Left lung (tissue), 10 donors: ENCODE results near the gene SCNN1B. TPM values are rescaled to one million over a fixed set of nuclear protein-coding genes. Genes with fewer than 3 reads are reported as not detected.
A peak's percentile ranks its signal among the peaks of the same experiment; 100 is the strongest.

Experiments used
- ATAC-seq: fragments of 200-7000 bp; cut with Tn5 transposase; one replicate; pipeline ENCODE4 v1.9.1; 2020; ENCODE audit warnings: moderate library complexity
- DNase-seq, 4 donors: peaks; one replicate each; pipeline ENCODE4 v3.0.0-alpha.2; 2013 to 2020
- H3K27ac ChIP-seq, 2 donors: fragments of 200-600 bp; sonication (generic) in 1 of 2; one replicate each; pipeline versions ENCODE4 v1.5.0 to v1.8.0; 2020 to 2021
- H3K27me3 ChIP-seq, 2 donors: fragments of 200-600 bp; sonication (generic) in 1 of 2; one replicate each; pipeline versions ENCODE4 v1.5.0 to v1.8.0; 2020 to 2021
- H3K36me3 ChIP-seq, 2 donors: fragments of 200-600 bp; sonication (generic) in 1 of 2; one replicate each; pipeline versions ENCODE4 v1.5.0 to v1.8.0; 2020 to 2021
- H3K4me1 ChIP-seq, 2 donors: fragments of 200-600 bp; one replicate each; pipeline ENCODE4 v1.8.0; 2021
- H3K4me3 ChIP-seq, 2 donors: fragments of 200-600 bp; sonication (generic) in 1 of 2; one replicate each; pipeline versions ENCODE4 v1.5.0 to v1.8.0; 2020 to 2021; ENCODE audit warnings: mild to moderate bottlenecking in 1 of 2
- H3K9me3 ChIP-seq, 2 donors: fragments of 200-600 bp; sonication (generic) in 1 of 2; one replicate each; pipeline versions ENCODE4 v1.5.0 to v1.8.0; 2020 to 2021
- CTCF ChIP-seq, 2 donors: fragments of 200-600 bp; sonication (generic) in 1 of 2; IDR thresholded peaks; one replicate each; pipeline versions ENCODE4 v1.5.0 to v1.8.0; 2021; ENCODE audit warnings: antibody characterized with exemption in 2 of 2
- intact Hi-C, 2 donors: fragments of 100-400 bp; cut with DNase I; formaldehyde crosslinking; loops; one replicate each; pipeline versions ENCODE4 v1.11.2 to v1.14.2; 2022
- polyA plus RNA-seq, 6 donors: library from polyadenylated mRNA; unstranded; fragments of 120-200 nt; gene quantifications; one replicate each; pipeline ENCODE4 v1.2.1, GENCODE V29; 2013; ENCODE audit not compliant: insufficient read length in 6 of 6
- total RNA-seq, 2 donors: library from RNA; stranded (reverse); fragmentation: NEBNext Ultra II Directional; extraction: Animal tissue kit (Norgen Biotek cat#: 25700); gene quantifications; one replicate each; pipeline ENCODE4 v1.2.1, GENCODE V29; 2021
- donor health status: DM: no; HTN: yes; CAD: no.
- donor health status: DM: no; HTN: no; CAD: no.

SCNN1B gene
- total and polyA plus RNA-seq, 8 donors, result 2.4 to 28.6 (median 3.4) TPM

- intact Hi-C loops, result no loop called here
- H3K36me3 ChIP-seq, result no peaks in the 10 kb centered on the region
- no peak for ATAC-seq
- no peaks in the 10 kb centered on the region for H3K9me3 ChIP-seq
- no peaks in the 10 kb centered on the region for H3K4me1 ChIP-seq
- H3K27ac ChIP-seq, result no peak overlapping the region
- no peak overlapping the region for H3K4me3 ChIP-seq
- no peaks in the 10 kb centered on the region for H3K27me3 ChIP-seq
- no peak for TF ChIP-seq CTCF (IDR thresholded peaks at IDR 0.05)
- peak in 1 of 4 donors; percentile 45 for DNase-seq
Observed at GRCh38 chr16:23373436-23374219, 71.5 kb downstream of the SCNN1B start.

GRCh38 chr16:23374721-23375510, 72.8 kb downstream of the SCNN1B start:
- DNase-seq (peak in 2 of 4 donors; percentile 63 to 88), ATAC-seq (peak; percentile 96)
- H3K27ac ChIP-seq, result no peak overlapping the region
- H3K9me3 ChIP-seq, result no peaks in the 10 kb centered on the region
- H3K27me3 ChIP-seq, result no peaks in the 10 kb centered on the region
- no peaks in the 10 kb centered on the region for H3K36me3 ChIP-seq
- no peak for TF ChIP-seq CTCF (IDR thresholded peaks at IDR 0.05)
- no peak overlapping the region for H3K4me3 ChIP-seq
- H3K4me1 ChIP-seq, result no peaks in the 10 kb centered on the region
- intact Hi-C loops, result no loop called here

- ATAC-seq, result no peak
- Histone ChIP-seq H3K9me3 (no peaks in the 10 kb centered on the region), H3K4me1 (no peaks in the 10 kb centered on the region), H3K27ac (no peak overlapping the region), H3K36me3 (no peaks in the 10 kb centered on the region), H3K4me3 (no peak overlapping the region), H3K27me3 (no peaks in the 10 kb centered on the region)
- peak in 1 of 4 donors; percentile 40 for DNase-seq
- intact Hi-C loops, result no loop called here
- TF ChIP-seq CTCF (IDR thresholded peaks at IDR 0.05), result no peak
Observed at GRCh38 chr16:23375643-23376042, 73.5 kb downstream of the SCNN1B start.

- no peaks in the 10 kb centered on the region for H3K9me3 ChIP-seq
- H3K27ac ChIP-seq, result no peak overlapping the region
- H3K4me3 ChIP-seq, result no peak overlapping the region
- ATAC-seq (no peak), DNase-seq (peak in 1 of 4 donors; percentile 45)
- no peaks in the 10 kb centered on the region for H3K4me1 ChIP-seq
- intact Hi-C loops, result no loop called here
- H3K27me3 ChIP-seq, result no peaks in the 10 kb centered on the region
- H3K36me3 ChIP-seq, result no peaks in the 10 kb centered on the region
- no peak for TF ChIP-seq CTCF (IDR thresholded peaks at IDR 0.05)
Observed at GRCh38 chr16:23377071-23377931, 75.2 kb downstream of the SCNN1B start.
